WTC11 (cell line): ENCODE measurements around the gene AMMECR1L. TPM values are rescaled to one million over a fixed set of nuclear protein-coding genes. Genes with fewer than 3 reads are reported as not detected.
A peak's percentile ranks its signal among the peaks of the same experiment; 100 is the strongest.

Experiments used
- ATAC-seq: fragments of 200-7000 bp; cut with Tn5 transposase; 2 replicates; pipeline ENCODE4 v1.10.0; 2021; ENCODE audit warnings: mild to moderate bottlenecking, moderate library complexity
- CTCF ChIA-PET: fragments of 300-600 bp; sonication (Branson Sonifier 250); formaldehyde crosslinking; loops from one replicate; lab custom pipeline; 2021; ENCODE audit warnings: antibody characterized with exemption; lab: Charles Lee
- POLR2A ChIA-PET: fragments of 350-600 bp; sonication (Branson Sonifier 250); formaldehyde crosslinking; loops from one replicate; lab custom pipeline; 2021; ENCODE audit warnings: antibody characterized with exemption; lab: Charles Lee
- DNase-seq: peaks from one replicate; pipeline ENCODE4 v3.0.0; 2021; ENCODE audit warnings: low spot score
- H3K27ac Mint-ChIP-seq: 2 replicates; pipeline ENCODE4 v1.8.0; 2021; ENCODE audit warnings: mixed read lengths
- H3K27me3 Mint-ChIP-seq: 2 replicates; pipeline ENCODE4 v1.8.0; 2021; ENCODE audit warnings: low read depth, mild to moderate bottlenecking, moderate library complexity, mixed read lengths
- H3K36me3 Mint-ChIP-seq: 2 replicates; pipeline ENCODE4 v1.8.0; 2021; ENCODE audit warnings: mixed read lengths
- H3K4me1 Mint-ChIP-seq: 2 replicates; pipeline ENCODE4 v1.8.0; 2022; ENCODE audit warnings: mixed read lengths
- H3K4me3 Mint-ChIP-seq: 2 replicates; pipeline ENCODE4 v1.8.0; 2021; ENCODE audit warnings: mild to moderate bottlenecking, moderate library complexity, mixed read lengths
- H3K9me3 Mint-ChIP-seq: 2 replicates; pipeline ENCODE4 v1.8.0; 2021; ENCODE audit warnings: mixed read lengths
- CREM ChIP-seq: sonication (generic); formaldehyde crosslinking; IDR thresholded peaks from 2 replicates; pipeline ENCODE4 v1.8.1; 2022; ENCODE audit warnings: mild to moderate bottlenecking, missing genetic modification reagents, moderate library complexity
- GABPB1 ChIP-seq: sonication (generic); formaldehyde crosslinking; IDR thresholded peaks from 2 replicates; pipeline ENCODE4 v1.8.1; 2023; ENCODE audit warnings: mild to moderate bottlenecking, missing genetic modification reagents
- GRHL2 ChIP-seq: fragments of 250-450 bp; sonication (Bioruptor Pico); IDR thresholded peaks from 2 replicates; pipeline ENCODE4 v1.8.0; 2022; ENCODE audit warnings: mild to moderate bottlenecking, moderate library complexity; ENCODE audit not compliant: insufficient replicate concordance, severe bottlenecking
- IRF2 ChIP-seq: sonication (generic); formaldehyde crosslinking; IDR thresholded peaks from 2 replicates; pipeline ENCODE4 v1.8.0; 2022; ENCODE audit warnings: low read depth, missing genetic modification reagents, borderline replicate concordance
- JUN ChIP-seq: sonication (generic); formaldehyde crosslinking; IDR thresholded peaks from 2 replicates; pipeline ENCODE4 v1.8.0; 2023; ENCODE audit warnings: mild to moderate bottlenecking, missing genetic modification reagents
- KAT7 ChIP-seq: sonication (generic); formaldehyde crosslinking; IDR thresholded peaks from 2 replicates; pipeline ENCODE4 v1.8.1; 2023; ENCODE audit warnings: missing genetic modification reagents, mild to moderate bottlenecking, borderline replicate concordance
- NR1H2 ChIP-seq: sonication (generic); formaldehyde crosslinking; IDR thresholded peaks from 2 replicates; pipeline ENCODE4 v1.9.0; 2021; ENCODE audit warnings: mild to moderate bottlenecking, moderate library complexity, missing genetic modification reagents
- ZNF121 ChIP-seq: sonication (generic); formaldehyde crosslinking; IDR thresholded peaks from 2 replicates; pipeline ENCODE4 v1.8.0; 2023; ENCODE audit warnings: missing genetic modification reagents
- ZNF232 ChIP-seq: sonication (generic); formaldehyde crosslinking; IDR thresholded peaks from 2 replicates; pipeline ENCODE4 v1.8.0; 2022; ENCODE audit warnings: mild to moderate bottlenecking, missing genetic modification reagents
- ZNF671 ChIP-seq: fragments of 250-450 bp; sonication (Bioruptor Pico); IDR thresholded peaks from 2 replicates; pipeline ENCODE4 v1.8.0; 2021; ENCODE audit warnings: mild to moderate bottlenecking
- total RNA-seq: library from RNA; stranded (reverse); gene quantifications from 3 replicates; pipeline ENCODE4 v1.2.3, GENCODE V29; 2021
- TF ChIP-seq, protein P1 (sequence below): fragments of 250-450 bp; sonication (Bioruptor Pico); IDR thresholded peaks from 2 replicates; pipeline ENCODE4 v2.1.2; 2022; ENCODE audit warnings: mild to moderate bottlenecking, moderate library complexity
- TF ChIP-seq, protein P2 (sequence below): sonication (generic); formaldehyde crosslinking; IDR thresholded peaks from 2 replicates; pipeline ENCODE4 v1.8.0; 2022; ENCODE audit warnings: mild to moderate bottlenecking, missing genetic modification reagents
- TF ChIP-seq, protein P3 (sequence below): sonication (generic); formaldehyde crosslinking; IDR thresholded peaks from 2 replicates; pipeline ENCODE4 v1.8.0; 2022; ENCODE audit warnings: mild to moderate bottlenecking, missing genetic modification reagents
- TF ChIP-seq, protein P4 (sequence below): sonication (generic); formaldehyde crosslinking; IDR thresholded peaks from 2 replicates; pipeline ENCODE4 v1.8.1; 2023; ENCODE audit warnings: mild to moderate bottlenecking, missing genetic modification reagents, moderate library complexity
- TF ChIP-seq, protein P5 (sequence below): sonication (generic); formaldehyde crosslinking; IDR thresholded peaks from 2 replicates; pipeline ENCODE4 v1.8.0; 2022; ENCODE audit warnings: missing genetic modification reagents

AMMECR1L gene
- total RNA-seq, 1 experiment from 2014 or later: 17.9 TPM

DNA sequence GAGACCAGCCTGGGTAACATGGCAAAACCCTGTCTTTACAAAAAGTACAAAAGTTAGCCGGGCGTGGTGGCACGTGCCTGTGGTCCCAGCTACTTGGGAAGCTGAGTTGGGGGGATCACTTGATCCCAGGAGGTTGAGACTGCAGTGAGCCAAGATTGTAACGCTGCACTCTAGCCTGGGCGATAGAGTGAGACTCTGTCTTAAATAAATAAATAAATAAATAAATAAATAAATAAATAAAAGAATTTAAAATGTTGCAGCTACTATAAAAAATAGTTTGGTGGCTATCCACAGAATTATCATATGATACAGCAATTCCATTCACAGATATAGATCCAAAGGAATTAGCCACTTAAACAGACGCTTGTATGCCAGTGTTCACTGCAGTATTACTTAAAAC is 49.6 kb upstream of the AMMECR1L start (continued):
- TF ChIP-seq CREM: no peak
- TF ChIP-seq, protein P1, sequence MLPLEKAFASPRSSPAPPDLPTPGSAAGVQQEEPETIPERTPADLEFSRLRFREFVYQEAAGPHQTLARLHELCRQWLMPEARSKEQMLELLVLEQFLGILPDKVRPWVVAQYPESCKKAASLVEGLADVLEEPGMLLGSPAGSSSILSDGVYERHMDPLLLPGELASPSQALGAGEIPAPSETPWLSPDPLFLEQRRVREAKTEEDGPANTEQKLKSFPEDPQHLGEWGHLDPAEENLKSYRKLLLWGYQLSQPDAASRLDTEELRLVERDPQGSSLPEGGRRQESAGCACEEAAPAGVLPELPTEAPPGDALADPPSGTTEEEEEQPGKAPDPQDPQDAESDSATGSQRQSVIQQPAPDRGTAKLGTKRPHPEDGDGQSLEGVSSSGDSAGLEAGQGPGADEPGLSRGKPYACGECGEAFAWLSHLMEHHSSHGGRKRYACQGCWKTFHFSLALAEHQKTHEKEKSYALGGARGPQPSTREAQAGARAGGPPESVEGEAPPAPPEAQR: no peak
- TF ChIP-seq, protein P2, sequence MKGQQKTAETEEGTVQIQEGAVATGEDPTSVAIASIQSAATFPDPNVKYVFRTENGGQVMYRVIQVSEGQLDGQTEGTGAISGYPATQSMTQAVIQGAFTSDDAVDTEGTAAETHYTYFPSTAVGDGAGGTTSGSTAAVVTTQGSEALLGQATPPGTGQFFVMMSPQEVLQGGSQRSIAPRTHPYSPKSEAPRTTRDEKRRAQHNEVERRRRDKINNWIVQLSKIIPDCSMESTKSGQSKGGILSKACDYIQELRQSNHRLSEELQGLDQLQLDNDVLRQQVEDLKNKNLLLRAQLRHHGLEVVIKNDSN (CRISPR knock-in tag): no peak
- no peak for TF ChIP-seq NR1H2
- no peak for TF ChIP-seq IRF2 (CRISPR knock-in tag)
- no peak for TF ChIP-seq KAT7 (CRISPR knock-in tag)

DNA sequence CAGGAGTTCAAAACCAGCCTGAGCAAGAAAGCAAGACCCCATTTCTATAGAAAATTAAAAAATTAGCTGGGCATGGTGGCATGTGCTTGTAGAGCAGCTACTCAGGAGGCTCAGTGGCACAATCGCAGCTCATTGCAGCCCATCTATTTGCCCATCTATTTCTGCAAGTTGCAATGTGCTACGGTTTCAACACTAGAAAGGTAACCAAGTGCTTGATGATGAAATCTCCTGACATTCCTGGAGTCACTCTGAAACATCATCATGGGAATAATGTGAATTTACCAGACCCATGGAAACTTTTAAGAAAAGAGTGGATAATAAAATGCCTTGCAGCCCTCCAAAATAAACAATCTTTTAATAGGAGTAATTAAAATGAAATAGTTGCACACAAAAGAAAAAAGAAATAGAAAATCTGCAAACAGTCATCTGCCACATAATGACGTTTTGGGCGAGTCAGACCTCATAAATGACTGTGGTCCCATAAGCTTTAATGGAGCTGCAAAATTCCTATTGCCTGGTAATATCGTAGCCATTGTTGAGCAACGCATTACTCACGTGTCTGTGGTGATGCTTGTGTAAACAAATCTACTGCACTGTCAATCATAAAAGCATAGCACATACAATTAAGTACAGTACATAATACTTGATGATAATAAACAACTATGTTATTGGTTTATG is 46.6 kb upstream of the AMMECR1L start:
- TF ChIP-seq, protein P3, sequence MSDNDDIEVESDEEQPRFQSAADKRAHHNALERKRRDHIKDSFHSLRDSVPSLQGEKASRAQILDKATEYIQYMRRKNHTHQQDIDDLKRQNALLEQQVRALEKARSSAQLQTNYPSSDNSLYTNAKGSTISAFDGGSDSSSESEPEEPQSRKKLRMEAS (CRISPR knock-in tag): no peak
- peak; percentile 44; the same call in 1 of the 2 replicates for TF ChIP-seq GABPB1 (CRISPR knock-in tag)
- ChIA-PET POLR2A (no interaction called here), CTCF (no interaction called here)
- DNase-seq (no peak), ATAC-seq (no peak)
- Mint-ChIP-seq H3K36me3 (no peaks in the 10 kb centered on the region), H3K4me3 (no peak overlapping the region), H3K27me3 (no peaks in the 10 kb centered on the region), H3K9me3 (no peaks in the 10 kb centered on the region), H3K27ac (no peak overlapping the region), H3K4me1 (no peaks in the 10 kb centered on the region)

DNA sequence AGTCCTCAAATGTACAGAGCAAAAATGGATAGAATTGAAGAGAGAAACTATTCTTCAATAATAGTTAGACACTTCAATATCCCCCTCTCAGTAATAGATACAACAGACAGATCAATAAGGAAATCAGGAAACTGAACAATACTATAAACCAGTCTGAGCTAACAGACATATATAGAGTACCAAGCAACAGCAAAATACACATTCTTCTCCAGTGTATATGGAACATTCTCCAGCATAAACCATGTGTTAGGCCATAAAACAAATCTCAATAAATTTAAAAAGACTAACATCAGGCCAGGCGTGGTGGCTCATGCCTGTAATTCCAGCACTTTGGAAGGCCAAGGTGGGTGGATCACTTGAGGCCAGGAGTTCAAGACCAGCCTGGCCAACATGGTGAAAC is 43.7 kb upstream of the AMMECR1L start:
- H3K4me3 Mint-ChIP-seq: no peak overlapping the region
- no peaks in the 10 kb centered on the region for H3K36me3 Mint-ChIP-seq
- ChIA-PET POLR2A (no interaction called here), CTCF (no interaction called here)
- H3K4me1 Mint-ChIP-seq: no peaks in the 10 kb centered on the region
- no peaks in the 10 kb centered on the region for H3K27me3 Mint-ChIP-seq
- TF ChIP-seq, protein P4, sequence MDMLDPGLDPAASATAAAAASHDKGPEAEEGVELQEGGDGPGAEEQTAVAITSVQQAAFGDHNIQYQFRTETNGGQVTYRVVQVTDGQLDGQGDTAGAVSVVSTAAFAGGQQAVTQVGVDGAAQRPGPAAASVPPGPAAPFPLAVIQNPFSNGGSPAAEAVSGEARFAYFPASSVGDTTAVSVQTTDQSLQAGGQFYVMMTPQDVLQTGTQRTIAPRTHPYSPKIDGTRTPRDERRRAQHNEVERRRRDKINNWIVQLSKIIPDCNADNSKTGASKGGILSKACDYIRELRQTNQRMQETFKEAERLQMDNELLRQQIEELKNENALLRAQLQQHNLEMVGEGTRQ (CRISPR knock-in tag): no peak
- TF ChIP-seq, protein P5, sequence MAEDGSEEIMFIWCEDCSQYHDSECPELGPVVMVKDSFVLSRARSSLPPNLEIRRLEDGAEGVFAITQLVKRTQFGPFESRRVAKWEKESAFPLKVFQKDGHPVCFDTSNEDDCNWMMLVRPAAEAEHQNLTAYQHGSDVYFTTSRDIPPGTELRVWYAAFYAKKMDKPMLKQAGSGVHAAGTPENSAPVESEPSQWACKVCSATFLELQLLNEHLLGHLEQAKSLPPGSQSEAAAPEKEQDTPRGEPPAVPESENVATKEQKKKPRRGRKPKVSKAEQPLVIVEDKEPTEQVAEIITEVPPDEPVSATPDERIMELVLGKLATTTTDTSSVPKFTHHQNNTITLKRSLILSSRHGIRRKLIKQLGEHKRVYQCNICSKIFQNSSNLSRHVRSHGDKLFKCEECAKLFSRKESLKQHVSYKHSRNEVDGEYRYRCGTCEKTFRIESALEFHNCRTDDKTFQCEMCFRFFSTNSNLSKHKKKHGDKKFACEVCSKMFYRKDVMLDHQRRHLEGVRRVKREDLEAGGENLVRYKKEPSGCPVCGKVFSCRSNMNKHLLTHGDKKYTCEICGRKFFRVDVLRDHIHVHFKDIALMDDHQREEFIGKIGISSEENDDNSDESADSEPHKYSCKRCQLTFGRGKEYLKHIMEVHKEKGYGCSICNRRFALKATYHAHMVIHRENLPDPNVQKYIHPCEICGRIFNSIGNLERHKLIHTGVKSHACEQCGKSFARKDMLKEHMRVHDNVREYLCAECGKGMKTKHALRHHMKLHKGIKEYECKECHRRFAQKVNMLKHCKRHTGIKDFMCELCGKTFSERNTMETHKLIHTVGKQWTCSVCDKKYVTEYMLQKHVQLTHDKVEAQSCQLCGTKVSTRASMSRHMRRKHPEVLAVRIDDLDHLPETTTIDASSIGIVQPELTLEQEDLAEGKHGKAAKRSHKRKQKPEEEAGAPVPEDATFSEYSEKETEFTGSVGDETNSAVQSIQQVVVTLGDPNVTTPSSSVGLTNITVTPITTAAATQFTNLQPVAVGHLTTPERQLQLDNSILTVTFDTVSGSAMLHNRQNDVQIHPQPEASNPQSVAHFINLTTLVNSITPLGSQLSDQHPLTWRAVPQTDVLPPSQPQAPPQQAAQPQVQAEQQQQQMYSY (CRISPR knock-in tag): no peak
- TF ChIP-seq GRHL2 (no peak), ZNF671 (CRISPR knock-in tag) (no peak), ZNF121 (CRISPR knock-in tag) (no peak), JUN (CRISPR knock-in tag) (no peak), ZNF232 (CRISPR knock-in tag) (no peak)
- H3K27ac Mint-ChIP-seq: no peak overlapping the region
- DNase-seq: no peak
- H3K9me3 Mint-ChIP-seq: peaks cover 5% of the 10 kb centered on the region; the same call in 1 of the 2 replicates
- ATAC-seq: no peak
